H1 (cell line): ENCODE results near the gene GNG12. TPM values are rescaled to one million over a fixed set of nuclear protein-coding genes. Genes with fewer than 3 reads are reported as not detected.

Experiments used
- CTCF ChIA-PET: fragments of 300-600 bp; sonication (Branson Sonifier 250); formaldehyde crosslinking; loops from one replicate; lab custom pipeline; 2021; ENCODE audit not compliant: partially characterized antibody; lab: Charles Lee
- POLR2A ChIA-PET: fragments of 300-600 bp; sonication (Branson Sonifier 250); formaldehyde crosslinking; loops from one replicate; lab custom pipeline; 2021; ENCODE audit warnings: inconsistent platforms; ENCODE audit not compliant: partially characterized antibody; lab: Charles Lee
- DNase-seq, 2 experiments: peaks; one replicate each; pipeline versions ENCODE4 v3.0.0 to v3.0.0-alpha.2; 2010 to 2022; ENCODE audit warnings: low spot score in 2 of 2, low read depth in 1 of 2, mixed read lengths in 1 of 2
- FAIRE-seq: peaks from 2 replicates; lab custom pipeline; 2011; peaks lifted over from hg19 to GRCh38; lab: Jason Lieb, UNC
- H2AFZ ChIP-seq: 2 replicates; pipeline ENCODE4 v1.8.1; 2012; ENCODE audit warnings: low read length, inconsistent platforms
- H2AK5ac ChIP-seq: 2 replicates; pipeline ENCODE4 v1.6.1; 2013; ENCODE audit warnings: low read depth, low read length
- H2BK120ac ChIP-seq: replicated peaks from 2 replicates; pipeline ENCODE3; 2013; ENCODE audit warnings: low read depth, low read length, inconsistent platforms
- H2BK12ac ChIP-seq: 2 replicates; pipeline ENCODE4 v1.6.1; 2013; ENCODE audit warnings: low read depth, low read length
- H2BK15ac ChIP-seq: 2 replicates; pipeline ENCODE4 v1.6.1; 2013; ENCODE audit warnings: low read length
- H2BK20ac ChIP-seq: 2 replicates; pipeline ENCODE4 v1.6.1; 2013; ENCODE audit warnings: low read length
- H2BK5ac ChIP-seq: 2 replicates; pipeline ENCODE4 v1.6.1; 2013; ENCODE audit warnings: low read depth, low read length
- H3K14ac ChIP-seq: 2 replicates; pipeline ENCODE4 v1.6.1; 2013; ENCODE audit warnings: inconsistent platforms; ENCODE audit not compliant: insufficient read length
- H3K18ac ChIP-seq: 2 replicates; pipeline ENCODE4 v1.6.1; 2013; ENCODE audit warnings: low read length; ENCODE audit errors: extremely low read depth
- H3K23ac ChIP-seq: 2 replicates; pipeline ENCODE4 v1.6.1; 2013; ENCODE audit warnings: inconsistent platforms; ENCODE audit not compliant: insufficient read length
- H3K23me2 ChIP-seq: 2 replicates; pipeline ENCODE4 v1.6.1; 2013; ENCODE audit warnings: low read depth, low read length
- H3K27ac ChIP-seq: 2 replicates; pipeline ENCODE4 v1.6.1; 2011; ENCODE audit warnings: low read depth, low read length, inconsistent platforms
- H3K27me3 ChIP-seq, 4 experiments: replicated peaks in 1 of 4; 1 replicate in 1 of 4; 2 replicates in 3 of 4; pipeline versions ENCODE4 v1.6.1 to v1.8.1; 2011 to 2013; ENCODE audit warnings: low read length in 3 of 4, mild to moderate bottlenecking in 3 of 4, inconsistent platforms in 2 of 4, mixed read lengths in 2 of 4, moderate library complexity in 1 of 4; ENCODE audit not compliant: control insufficient read depth in 3 of 4, insufficient read depth in 3 of 4; ENCODE audit errors: extremely low read depth in 1 of 4
- H3K36me3 ChIP-seq, 4 experiments: 2 replicates each; pipeline versions ENCODE4 v1.6.1 to v1.8.1; 2011 to 2013; ENCODE audit warnings: mild to moderate bottlenecking in 4 of 4, low read length in 3 of 4, moderate library complexity in 2 of 4, control low read depth in 1 of 4, inconsistent platforms in 1 of 4; ENCODE audit not compliant: insufficient read depth in 4 of 4, control insufficient read depth in 2 of 4
- H3K4ac ChIP-seq: replicated peaks from 2 replicates; pipeline ENCODE3; 2013; ENCODE audit warnings: low read length, low read depth, mixed read lengths, inconsistent platforms; ENCODE audit not compliant: insufficient read length
- H3K4me1 ChIP-seq, 4 experiments: replicated peaks in 1 of 4; 1 replicate in 1 of 4; 2 replicates in 3 of 4; pipeline versions ENCODE4 v1.6.1 to v1.8.1; 2011 to 2013; ENCODE audit warnings: low read length in 3 of 4, inconsistent platforms in 2 of 4, mixed read lengths in 1 of 4; ENCODE audit not compliant: insufficient read depth in 4 of 4, control insufficient read depth in 3 of 4
- H3K4me2 ChIP-seq, 2 experiments: 2 replicates each; pipeline versions ENCODE4 v1.6.1 to v1.8.1; 2011 to 2013; ENCODE audit warnings: low read depth in 2 of 2, low read length in 2 of 2, control low read depth in 1 of 2, inconsistent platforms in 1 of 2, mild to moderate bottlenecking in 1 of 2; ENCODE audit not compliant: insufficient read depth in 1 of 2
- H3K4me3 ChIP-seq, 4 experiments: fragments of 200-600, 300-600 bp in 1 of 4; sonication (generic), shearing (Covaris generic), sonication (Bioruptor Twin) in 1 of 4; 2 replicates each; pipeline versions ENCODE4 v1.5.1 to v1.8.1; 2011 to 2016; ENCODE audit warnings: low read length in 4 of 4, low read depth in 3 of 4, control low read depth in 2 of 4, inconsistent platforms in 2 of 4, mild to moderate bottlenecking in 2 of 4, mixed read lengths in 1 of 4, moderate library complexity in 1 of 4; ENCODE audit not compliant: insufficient read depth in 2 of 4; ENCODE audit errors: extremely low read depth in 1 of 4
- H3K56ac ChIP-seq: replicated peaks from 2 replicates; pipeline ENCODE3; 2013; ENCODE audit warnings: low read depth, mild to moderate bottlenecking, mixed read lengths, low read length, inconsistent platforms; ENCODE audit not compliant: insufficient read length
- H3K79me1 ChIP-seq: 2 replicates; pipeline ENCODE4 v1.6.1; 2013; ENCODE audit warnings: low read depth, low read length, control low read depth
- H3K79me2 ChIP-seq, 2 experiments: 2 replicates each; pipeline versions ENCODE4 v1.6.1 to v1.8.1; 2012 to 2013; ENCODE audit warnings: low read length in 2 of 2, mild to moderate bottlenecking in 2 of 2, inconsistent platforms in 1 of 2; ENCODE audit not compliant: insufficient read depth in 2 of 2, control insufficient read depth in 1 of 2
- H3K9ac ChIP-seq, 4 experiments: replicated peaks in 1 of 4; 1 replicate in 1 of 4; 2 replicates in 3 of 4; pipeline versions ENCODE4 v1.6.1 to v1.8.1; 2011 to 2013; ENCODE audit warnings: low read depth in 3 of 4, low read length in 3 of 4, control low read depth in 2 of 4, mild to moderate bottlenecking in 2 of 4, moderate library complexity in 2 of 4, inconsistent platforms in 1 of 4; ENCODE audit errors: extremely low read depth in 1 of 4
- H3K9me3 ChIP-seq, 2 experiments: 2 replicates each; pipeline versions ENCODE4 v1.6.1 to v1.8.1; 2012 to 2013; ENCODE audit warnings: mild to moderate bottlenecking in 2 of 2, moderate library complexity in 2 of 2, control low read depth in 1 of 2, inconsistent platforms in 1 of 2, low read depth in 1 of 2, low read length in 1 of 2, mixed read lengths in 1 of 2; ENCODE audit not compliant: insufficient read depth in 2 of 2
- H4K20me1 ChIP-seq, 2 experiments: replicated peaks in 1 of 2; 2 replicates each; pipeline versions ENCODE3 to v1.8.1; 2011 to 2013; ENCODE audit warnings: inconsistent platforms in 2 of 2, low read length in 2 of 2, mild to moderate bottlenecking in 1 of 2; ENCODE audit not compliant: insufficient read depth in 2 of 2, control insufficient read depth in 1 of 2
- H4K5ac ChIP-seq: 2 replicates; pipeline ENCODE4 v1.6.1; 2013; ENCODE audit warnings: low read length, low read depth, mixed read lengths, inconsistent platforms; ENCODE audit not compliant: insufficient read length
- H4K8ac ChIP-seq: 2 replicates; pipeline ENCODE4 v1.8.0; 2013; ENCODE audit warnings: mild to moderate bottlenecking, moderate library complexity, low read length, inconsistent platforms; ENCODE audit not compliant: insufficient read depth; ENCODE audit errors: extremely low read depth
- H4K91ac ChIP-seq: replicated peaks from 2 replicates; pipeline ENCODE3; 2013; ENCODE audit warnings: low read length, mixed read lengths, inconsistent platforms; ENCODE audit not compliant: insufficient read length
- ASH2L ChIP-seq: fragments of 200-600, 300-600 bp; sonication (generic); IDR thresholded peaks from one replicate; pipeline ENCODE4 v1.7.1; 2017; ENCODE audit warnings: low read length
- CTCF ChIP-seq, 3 experiments: IDR thresholded peaks; 1 replicate in 2 of 3; 2 replicates in 1 of 3; pipeline versions ENCODE4 v1.5.1 to v1.6.1; 2011; ENCODE audit warnings: low read length in 3 of 3, mild to moderate bottlenecking in 3 of 3, inconsistent platforms in 2 of 3, low read depth in 1 of 3, moderate library complexity in 1 of 3; ENCODE audit not compliant: insufficient read depth in 1 of 3; ENCODE audit errors: control extremely low read depth in 1 of 3
- E2F6 ChIP-seq: IDR thresholded peaks from 2 replicates; pipeline ENCODE4 v1.6.1; 2012; ENCODE audit warnings: inconsistent platforms
- EGR1 ChIP-seq: IDR thresholded peaks from 2 replicates; pipeline ENCODE4 v1.6.1; 2011; ENCODE audit warnings: low read depth, low read length, borderline replicate concordance
- EP300 ChIP-seq, 2 experiments: IDR thresholded peaks; 1 replicate in 1 of 2; 2 replicates in 1 of 2; pipeline ENCODE4 v1.6.1; 2011 to 2012; ENCODE audit warnings: low read depth in 2 of 2, low read length in 2 of 2, mild to moderate bottlenecking in 2 of 2, borderline replicate concordance in 1 of 2, inconsistent platforms in 1 of 2, moderate library complexity in 1 of 2
- HDAC6 ChIP-seq: IDR thresholded peaks from one replicate; pipeline ENCODE4 v1.7.1; 2012; ENCODE audit warnings: low read depth, mild to moderate bottlenecking, inconsistent platforms, low read length, moderate library complexity
- KDM4A ChIP-seq: IDR thresholded peaks from one replicate; pipeline ENCODE4 v1.7.1; 2012; ENCODE audit warnings: low read depth, mild to moderate bottlenecking, moderate library complexity, low read length, inconsistent platforms; ENCODE audit not compliant: severe bottlenecking
- NRF1 ChIP-seq: IDR thresholded peaks from 2 replicates; pipeline ENCODE4 v1.6.1; 2011; ENCODE audit warnings: mild to moderate bottlenecking, low read depth, low read length, improper control_type of control experiment
- SIRT6 ChIP-seq: IDR thresholded peaks from one replicate; pipeline ENCODE4 v1.7.1; 2012; ENCODE audit warnings: low read length, inconsistent platforms
- WGBS, 2 experiments: shearing (Covaris generic) in 1 of 2; methylation state at CpG; one replicate each; pipeline versions ENCODE4 v1.1.6 to v1.1.7; 2013 to 2015; ENCODE audit warnings: low lambda C conversion rate in 2 of 2, mixed read lengths in 2 of 2, inconsistent platforms in 1 of 2, low coverage in 1 of 2, missing lambda C conversion rate in 1 of 2; ENCODE audit not compliant: insufficient replicate concordance in 2 of 2, insufficient coverage in 1 of 2, insufficient read length in 1 of 2; ENCODE audit errors: extremely low coverage in 1 of 2, missing lambda C conversion rate in 1 of 2; 5-methylcytosine and 5-hydroxymethylcytosine counted together
- polyA plus RNA-seq, 7 experiments: library from polyadenylated mRNA; depleted of rRNA in 3 of 7; stranded (reverse) in 5 of 7; unstranded in 2 of 7; fragments of >200 nt in 5 of 7; fragments of 200-250 nt in 2 of 7; gene quantifications; 1 replicate in 5 of 7; 2 replicates in 1 of 7; 4 replicates in 1 of 7; pipeline versions ENCODE4 v1.2.1 to v1.2.3, GENCODE V29; 2011 to 2013; ENCODE audit warnings: missing spikeins in 2 of 7, mixed read lengths in 2 of 7
- total RNA-seq: library from RNA; stranded (reverse); fragmentation: NEBNext Ultra II Directional; extraction: Animal tissue kit (Norgen Biotek cat#: 25700); gene quantifications from 2 replicates; pipeline ENCODE4 v1.2.1, GENCODE V29; 2021

GNG12 gene
- total and polyA plus RNA-seq, 2 of the 8 experiments (the other 6 are each of a cell fraction or from before 2014, with no cell fraction given) = 11.4 to 35.8 TPM

GRCh38 chr1:67811781-67812180 lies 21.5 kb downstream of the GNG12 start:
- H3K4me2 ChIP-seq = no peak overlapping the region
- no peak overlapping the region for H2BK12ac ChIP-seq
- DNase-seq (no peak), FAIRE-seq (no peak)
- H3K4ac ChIP-seq = no peak overlapping the region
- H3K79me1 ChIP-seq = no peaks in the 10 kb centered on the region; the same call in 1 of the 2 replicates
- no peak overlapping the region for H2BK15ac ChIP-seq
- H4K8ac ChIP-seq = no peak overlapping the region
- no peak overlapping the region for H2AFZ ChIP-seq
- H2BK120ac ChIP-seq = no peak overlapping the region
- no peak overlapping the region for H3K23ac ChIP-seq
- no peaks in the 10 kb centered on the region for H3K23me2 ChIP-seq
- POLR2A ChIA-PET = no interaction called here
- H4K5ac ChIP-seq = no peak overlapping the region
- H3K27me3 ChIP-seq = no peaks in the 10 kb centered on the region
- H4K91ac ChIP-seq = no peak overlapping the region
- no peaks in the 10 kb centered on the region for H3K36me3 ChIP-seq
- H3K14ac ChIP-seq = no peak overlapping the region
- H2AK5ac ChIP-seq = no peak overlapping the region
- CTCF ChIA-PET = interaction anchor here (0.7 to 2.2 kb wide), 7 partner anchors 16 to 350 kb away, joined by 3 to 7 read pairs (median 4); no protein-coding TSS in a partner anchor
- no peak overlapping the region for H3K27ac ChIP-seq
- H2BK5ac ChIP-seq = no peak overlapping the region
- TF ChIP-seq SIRT6 (no peak), ASH2L (no peak), EGR1 (no peak), EP300 (IDR thresholded peaks at IDR 0.05; ENCODE audit: borderline replicate concordance in 1 of 2, low read depth in 2 of 2, low read length in 2 of 2) (no peak), CTCF (IDR thresholded peaks at IDR 0.05; ENCODE audit: control extremely low read depth in 1 of 3, insufficient read depth in 1 of 3, low read depth in 1 of 3, low read length in 3 of 3) (no peak), KDM4A (no peak), HDAC6 (no peak), NRF1 (no peak), E2F6 (no peak)
- WGBS, 2 experiments = 90% methylated on average over 1 of the region's 1 CpG; no CpG with 5 or more reads in 1 of the 2 experiments
- no peaks in the 10 kb centered on the region for H3K79me2 ChIP-seq
- H3K56ac ChIP-seq = no peak overlapping the region
- H3K4me1 ChIP-seq = no peaks in the 10 kb centered on the region; a peak in 3 of 7 replicates
- no peak overlapping the region for H3K18ac ChIP-seq
- H3K9me3 ChIP-seq = no peaks in the 10 kb centered on the region
- no peak overlapping the region for H3K9ac ChIP-seq
- H2BK20ac ChIP-seq = no peak overlapping the region
- H3K4me3 ChIP-seq = no peak overlapping the region
- H4K20me1 ChIP-seq = peaks cover 0 to 2% of the 10 kb centered on the region in 2 experiments
